ENCODE data around the gene SLC25A48. TPM values are rescaled to one million over a fixed set of nuclear protein-coding genes. Genes with fewer than 3 reads are reported as not detected.

SLC25A48 gene
- total and polyA plus RNA-seq, 3 donors from 2014 or later, result 0.71 to 1.8 (median 1.4) TPM

DNA sequence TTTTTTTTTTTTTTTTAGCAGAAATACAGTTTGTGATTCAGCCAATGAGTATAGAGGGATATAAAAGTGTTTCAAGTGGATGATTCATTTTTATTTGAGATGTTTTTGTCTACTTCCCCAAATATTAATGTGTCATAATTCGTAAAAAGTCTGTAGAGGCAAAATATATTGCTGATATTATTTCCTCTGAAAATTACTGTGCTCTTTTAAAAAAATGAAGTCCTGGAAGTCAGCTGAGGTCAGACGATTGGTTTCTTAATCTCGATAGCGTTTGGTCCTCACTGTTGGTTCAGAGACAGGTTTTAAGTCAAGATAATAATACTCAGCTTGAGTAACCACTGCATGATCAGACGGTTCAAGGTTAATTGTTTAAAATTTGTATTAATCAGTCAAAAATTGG, 41.7 kb downstream of the SLC25A48 start:
- Histone ChIP-seq H3K27ac (no peak overlapping the region), H3K9me3 (no peaks in the 10 kb centered on the region), H3K4me1 (no peaks in the 10 kb centered on the region), H3K4me3 (no peak overlapping the region), H3K36me3 (ENCODE audit: low read depth, missing control alignments) (no peaks in the 10 kb centered on the region), H3K27me3 (no peaks in the 10 kb centered on the region)
- TF ChIP-seq, protein P1, sequence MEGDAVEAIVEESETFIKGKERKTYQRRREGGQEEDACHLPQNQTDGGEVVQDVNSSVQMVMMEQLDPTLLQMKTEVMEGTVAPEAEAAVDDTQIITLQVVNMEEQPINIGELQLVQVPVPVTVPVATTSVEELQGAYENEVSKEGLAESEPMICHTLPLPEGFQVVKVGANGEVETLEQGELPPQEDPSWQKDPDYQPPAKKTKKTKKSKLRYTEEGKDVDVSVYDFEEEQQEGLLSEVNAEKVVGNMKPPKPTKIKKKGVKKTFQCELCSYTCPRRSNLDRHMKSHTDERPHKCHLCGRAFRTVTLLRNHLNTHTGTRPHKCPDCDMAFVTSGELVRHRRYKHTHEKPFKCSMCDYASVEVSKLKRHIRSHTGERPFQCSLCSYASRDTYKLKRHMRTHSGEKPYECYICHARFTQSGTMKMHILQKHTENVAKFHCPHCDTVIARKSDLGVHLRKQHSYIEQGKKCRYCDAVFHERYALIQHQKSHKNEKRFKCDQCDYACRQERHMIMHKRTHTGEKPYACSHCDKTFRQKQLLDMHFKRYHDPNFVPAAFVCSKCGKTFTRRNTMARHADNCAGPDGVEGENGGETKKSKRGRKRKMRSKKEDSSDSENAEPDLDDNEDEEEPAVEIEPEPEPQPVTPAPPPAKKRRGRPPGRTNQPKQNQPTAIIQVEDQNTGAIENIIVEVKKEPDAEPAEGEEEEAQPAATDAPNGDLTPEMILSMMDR (IDR thresholded peaks at IDR 0.05), result no peak
- TF ChIP-seq POLR2A (IDR thresholded peaks at IDR 0.05), result no peak
- DNase-seq, result no peak
- WGBS, 2 donors, result 70 to 73% methylated on average over 5 of the region's 5 CpGs
- intact Hi-C loops (cut with DNase I; ENCODE audit: low total_unique reads), result no loop called here

DNA sequence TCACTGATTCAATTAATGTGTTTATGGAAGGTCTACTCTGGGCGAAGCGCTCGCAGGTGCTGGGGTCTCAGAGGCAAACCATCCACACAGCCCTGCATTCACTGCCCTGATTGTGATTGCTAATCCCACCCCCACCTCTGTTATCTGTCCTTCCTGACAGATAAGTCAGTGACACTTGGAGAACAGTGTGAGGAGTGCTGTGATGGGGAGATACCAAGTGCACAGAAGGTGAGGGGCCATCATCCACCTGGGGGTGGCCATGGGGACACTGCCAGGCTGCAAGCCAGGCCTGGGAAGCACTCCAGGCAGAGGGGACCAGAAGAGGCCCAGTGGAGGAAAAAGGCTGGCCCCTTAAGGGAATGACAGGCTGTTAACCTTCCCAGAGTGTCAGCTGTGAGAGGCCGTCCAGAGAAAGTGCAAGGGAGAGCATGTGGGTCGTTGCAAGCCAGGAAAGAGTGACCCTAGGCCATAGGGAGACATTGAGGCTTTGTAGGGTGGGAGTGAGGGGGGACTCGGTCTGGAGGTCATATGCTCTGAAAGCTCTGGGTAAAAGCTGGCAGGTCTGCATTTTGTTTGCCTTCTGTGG, 43.2 kb downstream of the SLC25A48 start:
- TF ChIP-seq, protein P1 (IDR thresholded peaks at IDR 0.05), result no peak
- no peak for TF ChIP-seq POLR2A (IDR thresholded peaks at IDR 0.05)

DNA sequence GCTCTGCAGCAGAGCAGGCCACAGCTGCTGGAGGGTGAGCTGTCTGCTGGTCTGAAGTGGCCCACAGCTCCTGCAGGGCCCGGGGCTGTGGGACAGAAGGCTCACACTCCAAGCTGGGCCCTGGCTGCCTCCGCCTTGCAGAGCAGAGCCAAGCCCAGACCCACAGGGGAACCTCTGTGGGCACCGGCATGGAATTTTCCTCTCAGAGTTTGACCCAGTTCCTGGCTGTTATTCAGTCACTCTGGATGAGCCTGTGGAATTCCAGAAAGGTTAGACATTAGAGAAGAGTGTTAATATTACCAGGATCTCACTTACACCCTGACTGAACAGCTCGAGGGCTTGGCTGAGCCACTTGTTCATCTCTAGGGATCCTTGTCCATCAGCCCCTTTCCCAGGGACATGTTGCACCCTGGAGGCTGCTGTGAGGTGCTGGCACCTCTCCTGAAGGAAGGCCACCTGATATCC, 43.7 kb downstream of the SLC25A48 start:
- Histone ChIP-seq H3K27ac (no peak overlapping the region), H3K9me3 (no peaks in the 10 kb centered on the region), H3K36me3 (ENCODE audit: low read depth, missing control alignments) (no peaks in the 10 kb centered on the region), H3K4me3 (no peak overlapping the region), H3K27me3 (no peaks in the 10 kb centered on the region), H3K4me1 (no peaks in the 10 kb centered on the region)
- no peak for DNase-seq
- intact Hi-C loops (cut with DNase I; ENCODE audit: low total_unique reads), result no loop called here
- 68 to 87% methylated on average over 4 of the region's 4 CpGs for WGBS, 2 donors
- TF ChIP-seq POLR2A (IDR thresholded peaks at IDR 0.05), result no peak
- TF ChIP-seq, protein P1 (IDR thresholded peaks at IDR 0.05), result no peak

More for the DNA sequence above, 43.2 kb downstream of the SLC25A48 start:
- Histone ChIP-seq H3K36me3 (ENCODE audit: low read depth, missing control alignments) (no peaks in the 10 kb centered on the region), H3K27me3 (no peaks in the 10 kb centered on the region), H3K9me3 (no peaks in the 10 kb centered on the region), H3K27ac (no peak overlapping the region), H3K4me1 (no peaks in the 10 kb centered on the region), H3K4me3 (no peak overlapping the region)
- DNase-seq, result no peak
- intact Hi-C loops (cut with DNase I; ENCODE audit: low total_unique reads), result no loop called here
- 69 to 83% methylated on average over 6 of the region's 6 CpGs for WGBS, 2 donors

DNA sequence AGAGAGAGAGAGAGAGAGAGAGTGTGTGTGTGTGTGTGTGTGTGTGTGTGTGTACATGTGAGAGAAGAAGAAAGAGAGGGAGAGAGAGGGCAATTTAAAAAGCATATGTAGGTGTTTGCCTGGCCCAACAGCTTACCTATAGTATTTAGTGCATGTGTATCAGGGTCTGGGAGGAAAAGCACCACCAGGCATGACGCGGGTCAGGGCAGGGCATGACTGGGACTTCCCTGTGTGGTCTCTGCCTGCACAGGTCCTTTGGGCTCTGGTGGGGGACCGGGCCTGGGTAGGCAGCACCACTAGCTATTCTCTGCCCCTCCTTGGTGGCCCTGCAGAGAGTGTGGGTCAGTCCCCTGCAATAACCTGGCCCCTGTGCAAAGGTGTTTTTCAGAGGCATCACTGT, 45.1 kb downstream of the SLC25A48 start:
- no peak for DNase-seq
- no peaks in the 10 kb centered on the region for H3K9me3 ChIP-seq
- no peaks in the 10 kb centered on the region for H3K36me3 ChIP-seq (ENCODE audit: low read depth, missing control alignments)
- intact Hi-C loops (cut with DNase I; ENCODE audit: low total_unique reads), result no loop called here
- TF ChIP-seq POLR2A (IDR thresholded peaks at IDR 0.05), result no peak
- TF ChIP-seq, protein P1 (IDR thresholded peaks at IDR 0.05), result no peak
- no peak overlapping the region for H3K4me3 ChIP-seq
- H3K27me3 ChIP-seq, result no peaks in the 10 kb centered on the region
- 94 to 98% methylated on average over 3 of the region's 3 CpGs for WGBS, 2 donors
- no peaks in the 10 kb centered on the region for H3K4me1 ChIP-seq
- H3K27ac ChIP-seq, result no peak overlapping the region

DNA sequence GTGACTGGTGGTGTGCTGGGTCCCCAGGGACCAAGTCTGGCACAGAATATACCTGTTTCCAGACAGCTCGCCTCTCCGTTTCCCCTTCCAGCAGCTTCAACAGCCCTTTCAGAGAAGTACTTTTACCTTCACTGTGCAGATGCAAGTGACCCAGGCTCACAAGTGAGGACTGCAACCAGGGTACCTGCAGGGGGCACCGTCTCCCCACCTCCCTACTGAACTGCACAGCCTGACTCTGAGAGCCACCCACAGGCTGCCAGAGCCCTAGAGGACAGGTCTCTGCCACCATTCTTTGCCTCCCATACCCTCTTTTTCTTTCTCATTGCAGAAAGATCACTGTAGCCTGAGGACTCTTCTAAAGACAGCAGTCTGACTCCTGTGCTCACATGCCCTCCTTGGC, 45.8 kb downstream of the SLC25A48 start:
- Histone ChIP-seq H3K27me3 (no peaks in the 10 kb centered on the region), H3K4me3 (no peak overlapping the region), H3K27ac (no peak overlapping the region), H3K9me3 (no peaks in the 10 kb centered on the region), H3K36me3 (ENCODE audit: low read depth, missing control alignments) (no peaks in the 10 kb centered on the region), H3K4me1 (no peaks in the 10 kb centered on the region)
- TF ChIP-seq POLR2A (IDR thresholded peaks at IDR 0.05), result no peak
- TF ChIP-seq, protein P1 (IDR thresholded peaks at IDR 0.05), result no peak
- 50 to 80% methylated on average over 1 to 3 of the region's 3 CpGs for WGBS, 2 donors
- no peak for DNase-seq
- intact Hi-C loops (cut with DNase I; ENCODE audit: low total_unique reads), result no loop called here
